GM19397 (cell line): ENCODE measurements around the gene CMIP.

Experiments used
- ATAC-seq: cut with Tn5 transposase; IDR thresholded peaks from one replicate; pipeline ENCODE4 v1.9.1; 2021; ENCODE audit warnings: mild to moderate bottlenecking, moderate library complexity; ENCODE audit not compliant: unreplicated experiment

The CMIP gene

GRCh38 chr16:81445966-81446906 lies 1.6 kb downstream of the CMIP start:
- ATAC-seq: no peak

DNA sequence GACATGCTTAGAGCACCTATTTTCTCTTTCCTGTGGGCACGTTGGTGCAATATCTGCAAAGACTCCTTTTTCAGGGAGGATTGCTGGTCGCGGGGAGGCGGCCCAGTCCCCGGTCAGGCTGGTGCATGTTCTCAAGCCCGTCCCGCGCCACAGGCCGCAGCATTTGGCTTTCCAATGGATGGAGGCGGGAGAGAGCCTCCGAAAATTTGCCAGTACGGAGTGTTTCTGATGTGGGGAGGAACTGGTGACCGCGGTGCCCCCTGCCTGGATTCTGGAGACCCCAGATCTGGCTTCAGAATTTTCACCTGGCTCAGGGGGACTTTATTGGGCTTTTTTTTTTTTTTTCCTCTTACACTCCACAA lies 2.3 kb downstream of the CMIP start:
- no peak for ATAC-seq

DNA sequence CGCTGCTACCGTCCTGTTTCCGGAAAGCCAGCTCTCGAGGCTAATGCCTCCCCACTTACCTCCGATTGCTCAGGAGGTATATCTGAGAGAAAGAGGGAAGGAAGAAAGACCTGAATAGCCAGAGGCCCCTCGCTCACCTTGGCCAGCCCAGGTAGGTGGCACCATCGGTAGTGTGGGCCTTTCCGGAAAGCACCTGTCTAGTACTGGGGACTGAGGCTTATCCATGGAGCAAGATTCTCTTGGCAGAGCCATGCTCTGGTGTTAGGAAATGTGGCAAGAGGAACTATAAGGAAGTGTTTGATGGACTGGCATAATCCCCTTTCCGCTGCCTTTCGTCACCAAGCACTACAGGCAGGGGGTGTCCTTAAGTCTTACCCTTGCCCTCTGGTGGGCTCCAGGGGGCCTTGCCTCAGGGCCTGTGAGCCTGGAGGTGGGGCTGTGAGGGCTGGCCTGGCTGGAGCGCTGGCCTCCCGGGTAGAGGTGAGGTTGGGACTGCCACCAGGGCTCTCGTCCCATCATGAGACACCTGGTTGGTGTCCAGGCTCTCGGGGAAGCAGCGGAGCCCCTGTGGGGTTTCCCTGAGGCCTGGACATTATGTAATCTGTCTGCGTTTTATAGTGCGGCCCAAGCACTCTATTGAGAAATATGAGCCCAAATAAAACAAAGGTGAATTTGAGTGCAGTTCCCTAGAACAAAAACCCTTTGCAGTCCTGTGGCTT lies 2.9 kb downstream of the CMIP start:
- ATAC-seq: no peak

DNA sequence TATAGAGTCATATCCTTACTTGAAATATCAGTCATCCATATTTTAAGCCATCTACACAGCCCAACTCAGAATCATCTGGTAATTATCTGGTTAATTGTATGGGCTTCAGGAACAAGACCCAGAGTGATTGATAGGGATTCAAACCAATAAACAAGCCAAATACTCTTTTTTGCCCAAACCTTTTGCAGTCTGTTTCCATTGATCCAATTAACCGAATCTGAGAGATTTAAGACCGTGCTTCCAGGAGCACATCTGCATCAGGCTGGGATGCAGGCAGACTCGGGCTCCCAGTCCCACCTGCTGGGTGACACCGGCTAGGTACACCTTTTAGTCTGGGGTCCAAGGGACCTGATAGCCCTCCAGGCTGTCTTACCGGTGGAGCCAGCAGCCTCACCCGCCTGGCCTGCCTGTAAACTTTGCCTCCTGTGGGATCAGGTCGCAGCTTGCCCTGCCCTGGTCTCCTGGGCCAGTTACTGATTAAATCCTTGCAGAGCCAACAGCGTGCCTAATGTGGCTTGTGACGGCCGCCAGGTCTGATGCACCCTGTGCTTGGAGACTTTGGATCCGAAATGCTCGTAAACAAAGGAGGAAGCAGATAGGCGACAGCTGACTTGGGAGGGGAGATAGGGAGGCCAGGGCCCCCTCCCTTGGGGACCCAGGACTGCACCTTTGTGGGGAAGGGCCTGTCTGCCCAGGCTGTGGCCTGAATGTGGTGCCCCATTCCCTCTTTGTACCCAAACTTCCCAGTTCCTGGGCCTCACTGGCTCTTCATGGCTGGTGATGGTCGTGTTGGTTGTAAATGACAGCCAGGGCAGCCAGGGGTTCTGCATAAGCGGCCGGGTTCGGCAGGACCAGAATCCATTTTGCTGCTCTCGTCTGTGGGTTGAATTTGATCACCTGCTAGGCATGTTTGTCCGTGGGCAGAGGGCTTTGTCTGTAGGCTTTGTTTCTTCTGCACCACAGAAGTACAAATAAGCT lies 3.8 kb downstream of the CMIP start:
- no peak for ATAC-seq

DNA sequence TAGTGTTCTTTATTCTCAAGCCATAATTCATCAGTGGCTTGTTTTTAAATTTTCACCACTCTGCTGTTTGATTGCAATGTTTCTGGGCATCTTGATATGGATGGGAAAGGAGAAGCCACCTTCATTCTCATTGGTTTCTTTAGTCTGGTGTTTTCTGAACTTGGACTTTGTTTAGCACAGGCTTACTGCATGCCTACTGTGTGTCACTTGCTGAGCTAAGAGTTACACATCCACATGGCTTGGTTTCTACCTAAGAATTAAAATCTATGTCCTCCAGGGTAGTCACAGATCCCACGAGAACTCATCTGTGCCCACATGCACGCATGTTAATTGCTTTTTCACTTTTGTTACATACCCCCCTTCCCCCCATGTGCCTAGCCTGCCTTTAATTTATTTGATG lies 4.6 kb downstream of the CMIP start:
- ATAC-seq: no peak

GRCh38 chr16:81449899-81450608 lies 5.4 kb downstream of the CMIP start:
- no peak for ATAC-seq

DNA sequence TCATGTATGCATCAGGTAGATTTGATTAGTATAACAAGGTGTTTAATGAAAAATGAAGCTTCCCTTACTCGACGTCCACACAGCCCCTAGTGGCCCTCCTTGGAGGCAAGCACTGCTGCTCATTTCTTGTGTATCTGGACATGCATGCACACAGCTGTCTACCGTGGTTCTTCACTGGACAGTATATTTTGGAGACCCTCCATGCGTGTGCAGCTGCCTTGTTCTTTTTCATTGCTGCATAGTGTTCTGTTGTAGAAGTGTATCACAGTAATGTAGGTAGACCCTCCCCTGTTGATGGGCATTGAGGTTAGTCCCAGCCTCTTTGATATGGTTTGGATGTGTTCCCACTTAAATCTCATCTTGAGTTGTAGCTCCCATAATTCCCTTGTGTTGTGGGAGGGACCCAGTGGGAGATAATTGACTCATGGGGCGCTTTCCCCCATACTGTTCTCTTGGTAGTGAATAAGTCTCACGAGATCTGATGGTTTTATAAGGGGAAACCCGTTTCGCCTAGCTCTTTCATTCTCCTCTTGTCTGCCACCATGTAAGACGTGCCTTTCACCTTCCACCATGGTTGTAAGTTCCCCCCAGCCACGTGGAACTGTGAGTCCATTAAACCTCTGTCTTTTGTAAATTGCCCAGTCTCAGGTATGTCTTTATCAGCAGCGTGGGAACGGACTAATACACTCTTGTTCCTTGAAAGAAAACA lies 6.3 kb downstream of the CMIP start:
- ATAC-seq: no peak

DNA sequence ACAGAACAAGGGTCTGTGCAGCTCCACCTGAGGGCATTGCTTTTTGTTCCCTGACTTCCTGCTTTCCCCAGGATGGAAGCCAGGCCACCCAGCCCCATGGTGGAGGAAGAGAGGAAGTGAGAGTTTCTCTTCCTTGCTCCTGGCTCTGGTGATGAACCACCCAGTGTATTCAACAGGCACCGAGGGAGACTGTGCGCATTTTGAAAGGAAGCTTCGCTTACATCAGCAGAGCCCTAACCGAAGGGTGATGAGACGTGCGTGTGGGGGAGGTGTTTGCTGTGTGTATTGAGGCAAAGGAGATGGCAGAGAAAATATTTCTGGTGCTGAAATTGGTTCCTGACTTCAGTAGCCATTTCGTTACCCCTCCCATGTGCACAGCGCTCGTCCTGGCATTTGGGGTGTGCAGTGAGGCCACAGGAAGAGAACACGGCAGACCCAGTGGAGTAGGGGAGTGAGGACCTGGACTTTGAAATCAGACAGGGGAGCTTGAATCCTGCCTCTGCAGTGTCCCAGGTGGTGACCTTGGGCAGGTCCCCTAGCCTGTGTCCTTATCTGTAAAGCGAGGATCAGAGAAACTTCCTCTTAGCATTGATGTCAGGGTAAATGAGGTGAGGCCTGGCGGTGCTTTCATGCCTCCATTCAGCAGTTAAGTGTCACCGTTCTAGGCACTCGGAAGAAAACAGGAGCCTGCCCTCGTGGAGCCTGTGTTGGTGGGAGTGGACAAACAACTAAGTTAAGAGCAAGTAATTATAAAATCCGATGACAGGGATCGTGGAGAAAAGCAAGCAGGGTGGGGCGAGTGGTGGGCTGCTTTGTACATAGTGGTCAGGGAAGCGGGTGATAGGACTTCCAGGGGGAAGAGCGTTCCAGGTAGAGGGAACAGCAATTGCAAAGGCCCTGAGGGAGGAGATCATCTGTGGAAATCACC lies 7.4 kb downstream of the CMIP start:
- ATAC-seq: no peak

GRCh38 chr16:81453091-81453728 lies 8.6 kb downstream of the CMIP start:
- no peak for ATAC-seq

DNA sequence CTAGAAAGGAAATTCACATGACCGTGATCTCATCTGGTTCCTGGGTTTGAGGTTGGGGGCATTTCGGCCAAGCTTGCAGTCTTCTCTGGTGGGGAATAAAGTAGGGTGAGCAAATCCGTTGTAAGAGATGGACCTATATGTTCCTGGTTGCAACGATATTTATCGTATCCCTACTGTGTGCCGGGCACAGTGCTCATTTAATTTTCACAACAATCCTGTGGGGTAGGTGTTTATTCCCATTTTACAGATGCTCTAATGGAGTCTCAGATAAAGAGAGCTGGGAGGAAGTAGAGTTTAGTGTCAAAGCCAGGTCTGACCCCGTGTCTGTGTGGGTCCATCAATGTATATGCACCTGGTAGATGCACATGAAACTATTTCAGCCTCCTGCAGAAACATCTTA lies 9.4 kb downstream of the CMIP start:
- no peak for ATAC-seq

DNA sequence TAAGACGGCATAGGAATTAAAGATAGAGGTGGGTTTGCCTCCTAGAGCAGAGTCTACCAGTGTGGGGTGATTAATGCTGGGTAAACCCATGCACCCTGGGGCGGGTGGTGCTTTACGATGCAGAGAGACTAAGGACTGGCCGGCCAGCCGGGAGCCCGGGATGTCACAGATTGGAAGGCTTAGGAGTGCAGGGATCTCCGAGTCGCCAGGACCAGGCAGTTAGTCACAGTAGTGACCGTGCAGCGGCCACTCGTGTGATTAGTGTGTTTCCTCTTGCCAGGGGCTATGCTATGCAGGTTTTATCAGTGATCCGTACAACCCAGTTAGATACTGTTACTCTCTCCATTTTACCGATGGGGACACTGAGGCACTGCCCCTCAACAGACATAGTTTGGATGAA lies 10.4 kb downstream of the CMIP start:
- no peak for ATAC-seq

- no peak for ATAC-seq
These were observed 11.3 kb downstream of the CMIP start for GRCh38 chr16:81455720-81456494.

DNA sequence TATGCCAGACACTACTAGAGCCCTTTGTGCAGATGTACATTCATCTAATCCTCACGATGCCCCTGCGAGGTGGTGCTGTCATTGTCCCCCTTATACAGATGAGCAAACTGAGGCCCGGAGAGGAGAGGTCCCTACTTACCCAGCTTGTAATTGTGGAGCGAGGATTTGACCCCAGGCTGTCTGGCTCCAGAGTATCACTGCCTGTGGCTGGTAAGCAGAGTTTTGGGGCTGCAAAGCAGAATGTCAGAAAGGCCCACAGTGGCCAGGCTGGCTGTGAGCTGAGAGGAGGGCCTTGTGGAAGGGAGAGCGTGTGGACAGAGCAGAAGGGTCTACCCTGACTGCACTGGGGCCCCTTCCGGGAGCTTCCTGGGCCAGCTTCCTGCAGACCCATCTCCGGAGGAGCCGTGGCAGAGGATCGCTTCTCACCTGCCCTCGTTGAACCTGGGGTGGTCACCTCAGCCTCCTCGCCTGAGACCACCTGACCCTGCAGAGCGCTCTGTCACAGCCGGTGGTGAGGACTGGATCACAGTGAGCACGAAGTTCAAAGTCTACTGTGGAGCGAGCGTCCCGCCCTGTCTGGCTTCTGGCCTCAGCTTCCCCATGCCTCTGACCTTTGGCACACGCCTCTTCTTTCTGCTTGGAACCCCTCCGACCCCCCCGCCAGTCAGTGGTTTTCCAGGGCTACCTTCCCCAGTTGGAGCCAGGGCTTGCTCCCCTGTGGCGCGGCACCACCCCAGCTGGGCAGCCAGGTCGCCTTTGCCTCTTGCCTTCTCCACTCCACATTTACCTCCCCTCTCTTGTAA lies 12.1 kb downstream of the CMIP start:
- no peak for ATAC-seq

GRCh38 chr16:81457326-81458133 lies 12.9 kb downstream of the CMIP start:
- no peak for ATAC-seq

DNA sequence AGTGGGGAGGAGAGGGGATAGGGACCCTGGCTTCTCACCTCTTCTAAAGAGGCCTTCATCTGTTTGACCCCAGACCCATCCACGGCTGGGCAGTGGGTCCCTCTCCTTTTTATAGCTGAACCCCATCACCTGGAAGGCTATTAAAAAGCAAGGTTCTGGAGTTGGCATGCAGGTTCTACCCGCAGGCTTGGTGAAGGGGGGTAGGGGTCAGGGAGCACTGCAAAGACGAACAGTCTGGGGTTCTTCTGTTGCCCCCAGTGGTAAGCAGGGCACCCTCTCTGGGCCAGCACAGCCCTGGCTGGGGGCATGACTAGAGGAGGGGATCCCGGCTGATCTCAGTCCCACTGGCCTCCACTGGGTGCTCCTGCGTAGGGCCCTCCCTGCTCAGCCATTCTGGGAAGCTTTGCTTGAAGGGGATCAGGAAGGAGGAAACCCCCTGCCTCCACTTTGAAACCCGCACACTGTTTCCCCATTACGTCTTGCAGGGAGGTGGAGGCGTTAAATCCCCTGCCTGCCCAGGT lies 13.6 kb downstream of the CMIP start:
- no peak for ATAC-seq
